GM19452 (cell line): ENCODE measurements around the gene CDK5RAP1.
A peak's percentile ranks its signal among the peaks of the same experiment; 100 is the strongest.
"Not testable (repeated sequence)": the region's sequence is repeated elsewhere in the genome, so short reads cannot be mapped to it uniquely, and the experiment has no call there.

Source experiments
- ATAC-seq: cut with Tn5 transposase; IDR thresholded peaks from one replicate; pipeline ENCODE4 v1.9.1; 2021; ENCODE audit not compliant: unreplicated experiment

The CDK5RAP1 gene, protein sequence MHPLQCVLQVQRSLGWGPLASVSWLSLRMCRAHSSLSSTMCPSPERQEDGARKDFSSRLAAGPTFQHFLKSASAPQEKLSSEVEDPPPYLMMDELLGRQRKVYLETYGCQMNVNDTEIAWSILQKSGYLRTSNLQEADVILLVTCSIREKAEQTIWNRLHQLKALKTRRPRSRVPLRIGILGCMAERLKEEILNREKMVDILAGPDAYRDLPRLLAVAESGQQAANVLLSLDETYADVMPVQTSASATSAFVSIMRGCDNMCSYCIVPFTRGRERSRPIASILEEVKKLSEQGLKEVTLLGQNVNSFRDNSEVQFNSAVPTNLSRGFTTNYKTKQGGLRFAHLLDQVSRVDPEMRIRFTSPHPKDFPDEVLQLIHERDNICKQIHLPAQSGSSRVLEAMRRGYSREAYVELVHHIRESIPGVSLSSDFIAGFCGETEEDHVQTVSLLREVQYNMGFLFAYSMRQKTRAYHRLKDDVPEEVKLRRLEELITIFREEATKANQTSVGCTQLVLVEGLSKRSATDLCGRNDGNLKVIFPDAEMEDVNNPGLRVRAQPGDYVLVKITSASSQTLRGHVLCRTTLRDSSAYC

DNA sequence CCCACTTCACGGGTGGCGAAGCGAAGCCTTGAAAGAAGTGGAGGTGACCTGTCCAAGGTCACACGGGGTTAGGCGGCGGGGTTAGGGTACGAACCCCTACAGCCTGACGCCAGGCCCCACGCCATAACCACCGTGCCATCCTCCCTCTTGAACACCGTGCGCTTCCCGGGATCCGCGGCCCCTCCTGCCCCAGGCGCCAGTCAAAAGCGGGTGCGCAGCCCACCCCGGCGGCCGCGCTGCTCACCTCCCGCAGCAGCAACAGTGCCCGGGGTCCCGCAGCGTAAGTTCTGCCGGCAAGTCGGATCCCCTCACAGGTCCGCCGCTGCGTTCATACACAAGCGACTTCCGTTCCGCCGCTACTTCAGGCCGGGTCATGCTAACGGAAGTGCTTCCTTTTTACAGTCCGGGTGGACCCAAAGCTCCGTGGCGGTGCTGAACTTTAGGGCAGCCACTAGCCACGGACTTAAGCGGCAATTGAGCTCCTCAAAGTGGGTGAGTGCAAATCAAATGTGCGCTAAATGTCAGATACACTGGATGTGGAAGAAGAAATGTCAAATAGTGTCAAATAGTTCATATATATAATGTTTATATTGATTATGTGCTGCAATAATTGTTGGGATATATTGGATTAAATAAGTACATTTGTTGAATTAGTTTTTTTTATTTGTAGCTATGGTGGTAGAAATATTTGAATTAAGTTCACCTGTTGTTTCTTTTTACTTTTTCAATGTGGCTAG, at the start of gene CDK5RAP1:
TSS of gene CDK5RAP1 (minus strand) at position 336 of the 737 bp plus-strand sequence. CDS start 4,455 bp downstream, outside the sequence.
- peak; percentile 69 for ATAC-seq

DNA sequence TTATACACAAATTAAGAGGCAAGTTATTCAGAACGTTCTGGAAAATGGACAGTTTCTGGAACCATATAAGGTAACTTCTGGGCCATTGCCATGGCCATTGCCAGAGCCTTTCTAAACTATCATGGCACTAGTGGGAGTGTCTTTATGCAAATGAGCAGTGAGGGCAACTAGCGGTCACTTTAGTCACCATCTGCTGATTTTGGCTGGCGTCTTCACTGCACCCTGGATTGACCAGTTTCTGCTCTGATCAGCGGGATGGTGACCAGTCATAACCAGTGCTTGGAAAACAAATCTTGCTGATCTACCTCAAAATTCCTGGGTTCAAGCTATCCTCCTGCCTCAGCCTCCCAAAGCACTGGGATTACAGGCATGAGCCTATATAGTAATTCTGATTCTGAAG, 49.5 kb upstream of the CDK5RAP1 start:
- ATAC-seq: no peak

DNA sequence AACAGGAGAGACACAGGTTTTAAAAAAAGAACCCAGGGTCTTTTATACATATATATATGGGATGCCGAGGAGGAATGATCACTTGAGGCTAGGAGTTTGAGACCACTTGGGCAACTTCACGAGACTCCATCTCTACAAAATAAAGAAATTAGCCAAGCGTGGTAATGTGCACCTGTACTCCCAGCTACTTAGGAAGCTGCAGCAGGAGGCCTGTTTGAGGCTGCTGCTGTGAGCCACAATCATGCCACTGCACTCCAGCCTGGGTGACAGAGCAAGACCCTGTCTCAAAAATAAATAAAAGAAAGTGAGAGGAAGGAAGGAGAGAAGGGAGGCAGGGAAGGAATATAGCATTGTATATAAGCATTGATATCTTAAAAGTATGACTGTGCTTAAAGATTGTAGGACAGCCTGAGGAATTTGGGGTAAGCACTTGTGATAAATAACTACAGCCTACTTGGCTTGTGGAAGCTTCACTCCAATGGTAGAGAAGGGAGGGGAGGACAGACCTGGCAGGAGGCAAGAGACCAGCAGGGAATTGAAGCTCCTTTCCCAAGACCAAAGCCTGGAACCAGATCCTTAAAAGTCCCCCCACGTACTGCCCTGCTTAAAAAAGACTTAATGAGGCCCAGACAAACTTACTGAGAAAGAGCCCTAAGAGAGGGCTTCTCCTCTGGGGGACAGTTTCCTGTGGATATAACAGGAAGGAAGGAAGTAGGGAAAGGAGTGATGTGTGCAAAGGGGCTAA, 44.7 kb upstream of the CDK5RAP1 start:
- ATAC-seq: no peak

GRCh38 chr20:33444797-33445560, 43.7 kb upstream of the CDK5RAP1 start:
- ATAC-seq: no peak

DNA sequence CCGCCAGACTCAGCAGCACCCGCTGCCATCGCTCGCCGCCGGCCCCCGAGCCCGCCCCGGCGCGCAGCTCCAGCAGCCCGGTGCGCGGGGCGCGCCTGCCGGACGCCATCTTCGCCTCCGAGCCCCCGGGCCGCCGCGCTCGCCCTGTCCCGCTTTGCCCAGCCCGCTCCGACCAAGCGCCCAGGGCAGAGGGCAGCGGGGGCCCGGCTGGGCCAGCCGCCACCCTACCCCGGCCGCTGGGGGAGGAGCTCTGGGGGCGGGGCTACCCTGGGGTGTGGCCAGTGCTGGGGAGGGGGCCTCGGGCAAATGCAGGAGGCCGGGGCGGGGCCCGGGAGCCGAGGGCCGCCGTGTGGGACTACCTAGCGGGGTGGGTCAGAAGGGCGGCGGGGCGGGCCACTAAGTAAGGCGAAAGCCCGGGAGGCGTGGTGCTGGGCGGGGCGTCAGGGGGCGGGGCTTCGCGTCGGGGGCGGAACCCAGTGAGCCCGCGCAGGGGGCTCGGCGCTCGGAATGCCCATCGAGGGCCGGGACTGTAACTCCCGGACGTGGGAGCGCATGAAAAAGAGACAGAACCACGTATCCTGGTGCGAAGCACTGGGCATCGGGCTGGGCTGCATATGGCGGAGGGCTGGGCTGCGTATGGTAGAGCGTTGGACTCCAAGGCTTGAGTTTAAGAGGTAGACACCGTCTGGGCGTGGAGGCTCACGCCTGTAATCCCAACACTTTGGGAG, 42.4 kb upstream of the CDK5RAP1 start, which contains the start of gene SNTA1:
TSS of gene SNTA1 (minus strand) at position 252 of the 728 bp plus-strand sequence. CDS start at position 109, 143 bp downstream.
- ATAC-seq: peak; percentile 70

GRCh38 chr20:33443006-33443511, 41.7 kb upstream of the CDK5RAP1 start:
- peak; percentile 29 for ATAC-seq

DNA sequence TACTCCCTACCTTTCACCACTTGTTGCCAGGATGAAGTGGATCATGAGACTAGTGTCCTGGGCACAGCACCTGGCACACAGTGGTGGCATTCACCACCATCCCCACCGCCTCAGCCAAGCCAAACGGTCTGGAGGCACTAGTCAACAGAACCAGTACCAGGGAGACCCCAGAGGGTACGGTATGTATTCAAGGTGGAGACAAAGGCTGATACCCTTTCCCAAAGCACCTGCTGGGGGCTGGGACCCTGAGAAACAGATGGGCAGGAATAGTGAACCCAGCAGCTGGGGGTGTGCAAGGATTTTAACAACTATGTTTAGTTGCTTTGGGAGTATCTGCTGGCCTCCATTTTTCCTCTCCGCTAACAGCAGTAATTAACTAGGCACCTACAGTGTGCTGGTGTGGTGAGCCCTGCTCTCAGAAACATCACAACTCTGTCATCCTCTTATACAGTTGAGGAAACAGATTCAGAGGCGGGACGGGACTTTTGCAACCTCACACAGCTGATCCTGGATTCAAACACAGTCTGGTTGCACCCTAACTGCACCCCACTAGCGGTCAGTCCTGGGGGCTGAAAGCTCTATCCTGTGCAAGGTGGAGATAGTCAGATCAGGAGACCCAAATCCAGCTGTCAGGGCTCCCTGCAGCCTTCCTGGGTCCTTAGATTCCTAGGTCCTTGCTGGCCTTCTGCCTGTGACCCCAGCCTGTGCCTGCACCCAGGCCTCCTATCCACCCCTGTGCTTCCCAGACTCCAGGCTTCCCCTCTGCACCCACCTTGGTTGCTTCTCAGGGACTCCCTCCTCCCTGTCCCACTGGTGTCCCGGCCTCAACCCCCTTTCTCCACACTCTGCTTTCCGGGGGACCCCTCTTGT, 41.1 kb upstream of the CDK5RAP1 start:
- no peak for ATAC-seq

- ATAC-seq: no peak
Observed at GRCh38 chr20:33441142-33441955, 40.0 kb upstream of the CDK5RAP1 start.

DNA sequence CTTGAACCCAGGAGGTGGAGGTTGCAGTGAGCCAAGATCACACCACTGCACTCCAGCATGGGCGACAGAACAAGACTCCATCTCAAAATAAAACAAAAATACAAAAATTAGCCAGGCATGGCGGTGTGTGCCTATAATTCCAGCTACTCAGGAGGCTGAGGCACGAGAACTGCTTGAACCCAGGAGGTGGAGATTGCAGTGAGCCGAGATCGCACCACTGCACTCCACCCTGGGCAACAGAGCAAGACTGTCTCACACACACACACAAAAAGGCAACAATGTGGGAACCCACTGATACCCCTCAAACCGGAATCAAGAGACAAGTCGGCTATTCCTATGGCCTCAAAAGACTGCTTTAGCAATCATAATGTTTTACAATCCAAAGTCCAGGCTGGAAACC, 39.2 kb upstream of the CDK5RAP1 start:
- not testable (repeated sequence) for ATAC-seq

GRCh38 chr20:33438481-33438880, 37.2 kb upstream of the CDK5RAP1 start:
- ATAC-seq: no peak

GRCh38 chr20:33437141-33437911, 36.0 kb upstream of the CDK5RAP1 start:
- no peak for ATAC-seq

GRCh38 chr20:33434434-33434833, 33.1 kb upstream of the CDK5RAP1 start:
- no peak for ATAC-seq

GRCh38 chr20:33433465-33434234, 32.3 kb upstream of the CDK5RAP1 start:
- ATAC-seq: no peak

GRCh38 chr20:33431797-33432381, 30.6 kb upstream of the CDK5RAP1 start:
- no peak for ATAC-seq

GRCh38 chr20:33423875-33424274, 22.6 kb upstream of the CDK5RAP1 start:
- not testable (repeated sequence) for ATAC-seq
